ENCODE data around the gene TMEM97. TPM values are rescaled to one million over a fixed set of nuclear protein-coding genes. Genes with fewer than 3 reads are reported as not detected.
A peak's percentile ranks its signal among the peaks of the same experiment; 100 is the strongest.

Gene TMEM97
- total RNA-seq (2014; rRNA removed; shearing (Covaris generic)) (15.9 and 16.1 TPM in 2 replicates), polyA plus RNA-seq (2016; fragmentation: Nextera tagmentation; extraction: Ambion mirVana) (16.3 and 20.1 TPM in 2 replicates)

DNA sequence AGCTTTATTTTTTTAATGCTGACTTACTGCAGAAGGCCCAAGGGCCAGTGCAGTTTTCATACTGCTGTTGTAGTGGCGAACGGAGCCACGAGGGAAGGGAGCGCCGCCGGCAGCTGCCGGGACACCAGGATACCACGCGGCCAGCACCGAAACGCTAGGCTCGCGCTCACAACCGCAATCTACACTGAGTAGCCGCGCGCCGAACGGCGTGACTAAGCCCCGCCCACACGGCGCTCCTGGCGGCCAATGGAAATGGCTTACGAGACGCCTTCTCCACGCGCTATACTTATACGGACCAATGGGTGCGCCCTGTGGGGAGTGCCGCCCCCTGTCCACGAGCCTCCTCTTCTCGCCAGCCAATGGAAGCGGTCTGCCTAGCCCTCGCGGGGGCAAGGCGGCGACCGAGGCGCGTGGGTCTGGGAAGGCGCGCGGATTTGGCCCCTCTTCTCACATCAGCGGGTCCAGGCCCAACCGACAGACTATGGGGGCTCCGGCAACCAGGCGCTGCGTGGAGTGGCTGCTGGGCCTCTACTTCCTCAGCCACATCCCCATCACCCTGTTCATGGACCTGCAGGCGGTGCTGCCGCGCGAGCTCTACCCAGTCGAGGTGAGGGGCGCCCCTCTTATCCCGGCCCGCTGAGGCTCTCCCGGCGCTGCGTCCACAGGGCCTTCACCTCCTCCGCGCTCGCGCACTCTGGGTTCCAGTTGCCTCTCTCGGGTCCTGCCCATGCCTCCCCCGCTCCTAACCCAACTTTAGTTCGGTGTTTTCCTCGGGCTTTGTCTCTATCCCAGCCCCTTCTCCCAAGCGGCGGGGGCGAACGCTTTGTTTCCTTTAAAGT is at the start of gene TMEM97:
TSS of gene TMEM97 (plus strand) at position 442 of the 839 bp plus-strand sequence. CDS start at position 482, 40 bp downstream.
- WGBS, 2 experiments (ENCODE audit: low coverage in 1 of 2, low lambda C conversion rate in 2 of 2, missing lambda C conversion rate in 2 of 2), result 0 to 1% methylated on average over 70 of the region's 72 CpGs
- H3K36me3 ChIP-seq (ENCODE audit: low read depth), result no peaks in the 10 kb centered on the region
- H3K9me3 ChIP-seq (ENCODE audit: low read depth), result no peaks in the 10 kb centered on the region
- no peaks in the 10 kb centered on the region for H3K9me2 ChIP-seq (ENCODE audit: insufficient read depth)
- H4K20me1 ChIP-seq (ENCODE audit: insufficient read depth), result no peaks in the 10 kb centered on the region
- TF ChIP-seq EZH2phosphoT487 (IDR thresholded peaks at IDR 0.05; ENCODE audit: insufficient read depth, low read depth), result no peak
- TF ChIP-seq EZH2 (IDR thresholded peaks at IDR 0.05; ENCODE audit: insufficient read depth, poor library complexity, severe bottlenecking), result no peak
- H2AFZ ChIP-seq, result peak within 1 kb of the TSS; percentile 92
- H3K9ac ChIP-seq, result peak within 1 kb of the TSS; percentile 80
- no peaks in the 10 kb centered on the region for H3F3A ChIP-seq (ENCODE audit: insufficient read depth)
- 0 out of 2 replicates have a peak, but pooled peaks cover 5% of the 10 kb centered on the region for H3K79me2 ChIP-seq (ENCODE audit: insufficient read depth)
- peak within 1 kb of the TSS; percentile 92 for H3K4me2 ChIP-seq (ENCODE audit: unreplicated experiment)
- peak; percentile 99 for DNase-seq
- H3K27me3 ChIP-seq (replicated peaks; ENCODE audit: insufficient read depth), result no peaks in the 10 kb centered on the region
- peaks cover 13% of the 10 kb centered on the region; the same call in 1 of the 2 replicates for H3K4me1 ChIP-seq (ENCODE audit: insufficient read depth)
- H3K4me3 ChIP-seq, result peak within 1 kb of the TSS; percentile 84
- H3K27ac ChIP-seq, result peak within 1 kb of the TSS; percentile 26; the same call in 1 of the 2 replicates
- in situ Hi-C loops (cut with MboI), result no loop called here

DNA sequence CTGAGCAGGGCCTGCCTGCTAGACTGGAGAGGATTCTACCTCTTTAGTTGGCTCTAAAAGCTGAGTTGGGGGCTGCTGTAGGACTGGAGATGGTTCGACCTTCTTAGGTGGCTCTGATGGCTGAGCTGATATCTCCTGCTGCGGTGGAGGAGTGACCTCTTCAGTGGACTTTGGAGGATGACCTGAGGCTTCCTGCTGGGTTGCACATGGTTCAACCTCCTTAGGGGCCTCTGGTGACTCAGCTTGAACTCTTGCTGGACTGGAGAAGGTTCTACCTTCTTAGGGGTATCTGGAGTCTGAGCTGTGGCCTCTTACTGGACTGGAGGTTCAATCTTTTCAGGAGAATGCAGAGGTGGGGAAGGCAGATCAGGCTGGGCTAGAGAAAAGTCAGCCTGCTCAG is 48.9 kb upstream of the TMEM97 start:
- peaks cover 14% of the 10 kb centered on the region for H3F3A ChIP-seq (ENCODE audit: insufficient read depth)
- DNase-seq, result no peak
- H3K36me3 ChIP-seq (ENCODE audit: low read depth), result no peaks in the 10 kb centered on the region
- no peak overlapping the region for H3K4me2 ChIP-seq (ENCODE audit: unreplicated experiment)
- H3K9ac ChIP-seq, result no peak overlapping the region
- TF ChIP-seq EZH2 (IDR thresholded peaks at IDR 0.05; ENCODE audit: insufficient read depth, poor library complexity, severe bottlenecking) (no peak), EZH2phosphoT487 (IDR thresholded peaks at IDR 0.05; ENCODE audit: insufficient read depth, low read depth) (no peak)
- peaks cover 20% of the 10 kb centered on the region for H3K4me1 ChIP-seq (ENCODE audit: insufficient read depth)
- in situ Hi-C loops (cut with MboI), result no loop called here
- H3K4me3 ChIP-seq, result no peak overlapping the region
- H2AFZ ChIP-seq, result no peak overlapping the region
- no peaks in the 10 kb centered on the region for H4K20me1 ChIP-seq (ENCODE audit: insufficient read depth)
- H3K9me3 ChIP-seq (ENCODE audit: low read depth), result no peaks in the 10 kb centered on the region
- no peaks in the 10 kb centered on the region for H3K9me2 ChIP-seq (ENCODE audit: insufficient read depth)
- no peaks in the 10 kb centered on the region for H3K27me3 ChIP-seq (replicated peaks; ENCODE audit: insufficient read depth)
- 54 to 73% methylated on average over 2 of the region's 2 CpGs for WGBS, 2 experiments (ENCODE audit: low coverage in 1 of 2, low lambda C conversion rate in 2 of 2, missing lambda C conversion rate in 2 of 2)
- no peaks in the 10 kb centered on the region for H3K79me2 ChIP-seq (ENCODE audit: insufficient read depth)
- H3K27ac ChIP-seq, result no peak overlapping the region

DNA sequence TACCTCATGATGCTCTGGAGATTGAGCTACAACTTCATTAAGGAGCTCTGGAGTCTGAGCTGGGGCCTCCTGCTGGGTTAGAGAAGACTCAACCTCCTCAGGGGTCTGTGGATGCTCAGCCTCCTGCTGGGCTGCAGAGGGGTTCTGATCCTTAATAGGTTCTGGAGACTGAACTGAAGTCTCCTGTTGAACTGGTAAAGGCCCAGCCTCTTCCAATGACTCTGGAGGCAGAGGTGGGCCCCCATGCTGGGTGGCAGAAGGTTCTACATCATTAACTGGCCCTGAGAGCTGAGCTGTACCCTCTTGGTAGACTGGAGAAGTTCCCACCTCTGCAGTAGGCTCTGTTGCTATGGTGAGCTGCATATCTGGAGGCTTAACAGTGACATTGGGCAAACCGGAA is 48.1 kb upstream of the TMEM97 start:
- WGBS, 2 experiments (ENCODE audit: low coverage in 1 of 2, low lambda C conversion rate in 2 of 2, missing lambda C conversion rate in 2 of 2), result 94 to 100% methylated on average over 1 of the region's 1 CpG
- TF ChIP-seq EZH2phosphoT487 (IDR thresholded peaks at IDR 0.05; ENCODE audit: insufficient read depth, low read depth), result no peak
- no peak for TF ChIP-seq EZH2 (IDR thresholded peaks at IDR 0.05; ENCODE audit: insufficient read depth, poor library complexity, severe bottlenecking)

DNA sequence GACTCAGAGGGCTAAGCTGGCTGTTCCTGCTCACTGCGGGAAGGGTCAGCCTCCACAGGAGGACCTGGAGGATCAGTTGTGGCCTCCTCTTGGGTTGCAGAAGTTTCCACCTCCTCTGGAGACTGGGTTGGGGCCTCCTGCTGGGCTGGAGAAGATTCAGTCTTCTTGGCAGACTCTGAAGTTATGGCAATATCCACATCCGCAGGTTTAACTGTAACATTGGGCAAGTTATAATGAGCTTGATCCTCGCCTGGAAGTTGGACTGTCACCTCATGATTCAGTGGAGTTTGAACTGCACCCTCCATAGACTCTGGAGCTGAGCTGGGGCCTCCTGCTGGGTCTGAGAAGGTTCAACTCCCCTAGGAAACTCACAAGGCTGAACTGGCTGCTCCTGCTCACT is 47.6 kb upstream of the TMEM97 start:
- Histone ChIP-seq H3K9me2 (ENCODE audit: insufficient read depth) (no peaks in the 10 kb centered on the region), H3K4me3 (no peak overlapping the region), H2AFZ (no peak overlapping the region), H4K20me1 (ENCODE audit: insufficient read depth) (no peaks in the 10 kb centered on the region), H3K4me2 (ENCODE audit: unreplicated experiment) (peak overlapping the region; percentile 53), H3F3A (ENCODE audit: insufficient read depth) (peaks cover 14% of the 10 kb centered on the region), H3K9me3 (ENCODE audit: low read depth) (no peaks in the 10 kb centered on the region), H3K4me1 (ENCODE audit: insufficient read depth) (peaks cover 20% of the 10 kb centered on the region), H3K9ac (no peak overlapping the region), H3K79me2 (ENCODE audit: insufficient read depth) (no peaks in the 10 kb centered on the region), H3K27me3 (replicated peaks; ENCODE audit: insufficient read depth) (no peaks in the 10 kb centered on the region), H3K36me3 (ENCODE audit: low read depth) (no peaks in the 10 kb centered on the region), H3K27ac (peak overlapping the region; percentile 42; the same call in 1 of the 2 replicates)
- TF ChIP-seq EZH2 (IDR thresholded peaks at IDR 0.05; ENCODE audit: insufficient read depth, poor library complexity, severe bottlenecking) (no peak), EZH2phosphoT487 (IDR thresholded peaks at IDR 0.05; ENCODE audit: insufficient read depth, low read depth) (no peak)
- in situ Hi-C loops (cut with MboI), result no loop called here
- 81 to 86% methylated on average over 2 to 3 of the region's 3 CpGs for WGBS, 2 experiments (ENCODE audit: low coverage in 1 of 2, low lambda C conversion rate in 2 of 2, missing lambda C conversion rate in 2 of 2)
- no peak for DNase-seq

More for the DNA sequence above, 48.1 kb upstream of the TMEM97 start:
- Histone ChIP-seq H3K79me2 (ENCODE audit: insufficient read depth) (no peaks in the 10 kb centered on the region), H2AFZ (no peak overlapping the region), H3K27me3 (replicated peaks; ENCODE audit: insufficient read depth) (no peaks in the 10 kb centered on the region), H3K9me3 (ENCODE audit: low read depth) (no peaks in the 10 kb centered on the region), H3K36me3 (ENCODE audit: low read depth) (no peaks in the 10 kb centered on the region), H3K4me1 (ENCODE audit: insufficient read depth) (peaks cover 20% of the 10 kb centered on the region), H4K20me1 (ENCODE audit: insufficient read depth) (no peaks in the 10 kb centered on the region), H3K9me2 (ENCODE audit: insufficient read depth) (no peaks in the 10 kb centered on the region), H3K9ac (no peak overlapping the region), H3F3A (ENCODE audit: insufficient read depth) (peaks cover 14% of the 10 kb centered on the region), H3K4me2 (ENCODE audit: unreplicated experiment) (peak overlapping the region; percentile 53), H3K27ac (no peak overlapping the region), H3K4me3 (no peak overlapping the region)
- peak; percentile 25 for DNase-seq
- in situ Hi-C loops (cut with MboI), result no loop called here

All from GM23248 (cell line).